WTC11 (cell line): ENCODE data around the gene LASP1.

ENCODE experiments used
- IRF2 ChIP-seq: sonication (generic); formaldehyde crosslinking; IDR thresholded peaks from 2 replicates; pipeline ENCODE4 v1.8.0; 2022; ENCODE audit warnings: low read depth, missing genetic modification reagents, borderline replicate concordance
- NFE2L1 ChIP-seq: sonication (generic); formaldehyde crosslinking; IDR thresholded peaks from 2 replicates; pipeline ENCODE4 v1.8.1; 2023; ENCODE audit warnings: missing genetic modification reagents
- NFYB ChIP-seq: sonication (generic); formaldehyde crosslinking; conservative IDR thresholded peaks from 2 replicates; pipeline ENCODE4 v1.8.0; 2022; ENCODE audit warnings: low read depth, missing genetic modification reagents
- NR3C1 ChIP-seq: sonication (generic); formaldehyde crosslinking; conservative IDR thresholded peaks from 2 replicates; pipeline ENCODE4 v1.8.1; 2023; ENCODE audit warnings: low read depth, mild to moderate bottlenecking, missing genetic modification reagents
- RELA ChIP-seq: sonication (generic); formaldehyde crosslinking; IDR thresholded peaks from 2 replicates; pipeline ENCODE4 v1.8.1; 2022; ENCODE audit warnings: missing genetic modification reagents, mild to moderate bottlenecking, borderline replicate concordance
- TEAD4 ChIP-seq: sonication (generic); formaldehyde crosslinking; IDR thresholded peaks from 2 replicates; pipeline ENCODE4 v1.8.0; 2022; ENCODE audit warnings: mild to moderate bottlenecking, missing genetic modification reagents
- ZNF138 ChIP-seq: sonication (generic); formaldehyde crosslinking; conservative IDR thresholded peaks from 2 replicates; pipeline ENCODE4 v1.8.1; 2022; ENCODE audit warnings: mild to moderate bottlenecking, moderate library complexity, missing genetic modification reagents
- ZSCAN18 ChIP-seq: fragments of 250-450 bp; sonication (Bioruptor Pico); IDR thresholded peaks from 2 replicates; pipeline ENCODE4 v2.1.2; 2022; ENCODE audit warnings: mild to moderate bottlenecking, moderate library complexity
- TF ChIP-seq, protein P1 (sequence below): sonication (generic); formaldehyde crosslinking; IDR thresholded peaks from 2 replicates; pipeline ENCODE4 v1.8.0; 2023; ENCODE audit warnings: mild to moderate bottlenecking, missing genetic modification reagents
- TF ChIP-seq, protein P2 (sequence below): sonication (generic); formaldehyde crosslinking; conservative IDR thresholded peaks from 2 replicates; pipeline ENCODE4 v1.8.1; 2023; ENCODE audit warnings: mild to moderate bottlenecking, low read depth, missing genetic modification reagents, moderate library complexity
- TF ChIP-seq, protein P3 (sequence below): fragments of 200-600 bp; IDR thresholded peaks from 2 replicates; pipeline ENCODE4 v1.8.0; 2022; ENCODE audit warnings: antibody characterized with exemption

GRCh38 chr17:38898291-38898679, 28.4 kb downstream of the LASP1 start:
- TF ChIP-seq, protein P1, sequence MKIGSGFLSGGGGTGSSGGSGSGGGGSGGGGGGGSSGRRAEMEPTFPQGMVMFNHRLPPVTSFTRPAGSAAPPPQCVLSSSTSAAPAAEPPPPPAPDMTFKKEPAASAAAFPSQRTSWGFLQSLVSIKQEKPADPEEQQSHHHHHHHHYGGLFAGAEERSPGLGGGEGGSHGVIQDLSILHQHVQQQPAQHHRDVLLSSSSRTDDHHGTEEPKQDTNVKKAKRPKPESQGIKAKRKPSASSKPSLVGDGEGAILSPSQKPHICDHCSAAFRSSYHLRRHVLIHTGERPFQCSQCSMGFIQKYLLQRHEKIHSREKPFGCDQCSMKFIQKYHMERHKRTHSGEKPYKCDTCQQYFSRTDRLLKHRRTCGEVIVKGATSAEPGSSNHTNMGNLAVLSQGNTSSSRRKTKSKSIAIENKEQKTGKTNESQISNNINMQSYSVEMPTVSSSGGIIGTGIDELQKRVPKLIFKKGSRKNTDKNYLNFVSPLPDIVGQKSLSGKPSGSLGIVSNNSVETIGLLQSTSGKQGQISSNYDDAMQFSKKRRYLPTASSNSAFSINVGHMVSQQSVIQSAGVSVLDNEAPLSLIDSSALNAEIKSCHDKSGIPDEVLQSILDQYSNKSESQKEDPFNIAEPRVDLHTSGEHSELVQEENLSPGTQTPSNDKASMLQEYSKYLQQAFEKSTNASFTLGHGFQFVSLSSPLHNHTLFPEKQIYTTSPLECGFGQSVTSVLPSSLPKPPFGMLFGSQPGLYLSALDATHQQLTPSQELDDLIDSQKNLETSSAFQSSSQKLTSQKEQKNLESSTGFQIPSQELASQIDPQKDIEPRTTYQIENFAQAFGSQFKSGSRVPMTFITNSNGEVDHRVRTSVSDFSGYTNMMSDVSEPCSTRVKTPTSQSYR (CRISPR knock-in tag), result no peak
- no peak for TF ChIP-seq ZSCAN18 (CRISPR knock-in tag)
- no peak for TF ChIP-seq NR3C1 (CRISPR knock-in tag)
- TF ChIP-seq, protein P2, sequence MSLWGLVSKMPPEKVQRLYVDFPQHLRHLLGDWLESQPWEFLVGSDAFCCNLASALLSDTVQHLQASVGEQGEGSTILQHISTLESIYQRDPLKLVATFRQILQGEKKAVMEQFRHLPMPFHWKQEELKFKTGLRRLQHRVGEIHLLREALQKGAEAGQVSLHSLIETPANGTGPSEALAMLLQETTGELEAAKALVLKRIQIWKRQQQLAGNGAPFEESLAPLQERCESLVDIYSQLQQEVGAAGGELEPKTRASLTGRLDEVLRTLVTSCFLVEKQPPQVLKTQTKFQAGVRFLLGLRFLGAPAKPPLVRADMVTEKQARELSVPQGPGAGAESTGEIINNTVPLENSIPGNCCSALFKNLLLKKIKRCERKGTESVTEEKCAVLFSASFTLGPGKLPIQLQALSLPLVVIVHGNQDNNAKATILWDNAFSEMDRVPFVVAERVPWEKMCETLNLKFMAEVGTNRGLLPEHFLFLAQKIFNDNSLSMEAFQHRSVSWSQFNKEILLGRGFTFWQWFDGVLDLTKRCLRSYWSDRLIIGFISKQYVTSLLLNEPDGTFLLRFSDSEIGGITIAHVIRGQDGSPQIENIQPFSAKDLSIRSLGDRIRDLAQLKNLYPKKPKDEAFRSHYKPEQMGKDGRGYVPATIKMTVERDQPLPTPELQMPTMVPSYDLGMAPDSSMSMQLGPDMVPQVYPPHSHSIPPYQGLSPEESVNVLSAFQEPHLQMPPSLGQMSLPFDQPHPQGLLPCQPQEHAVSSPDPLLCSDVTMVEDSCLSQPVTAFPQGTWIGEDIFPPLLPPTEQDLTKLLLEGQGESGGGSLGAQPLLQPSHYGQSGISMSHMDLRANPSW (CRISPR knock-in tag), result no peak
- TF ChIP-seq IRF2, result no peak
- no peak for TF ChIP-seq NFYB (CRISPR knock-in tag)
- TF ChIP-seq, protein P3, sequence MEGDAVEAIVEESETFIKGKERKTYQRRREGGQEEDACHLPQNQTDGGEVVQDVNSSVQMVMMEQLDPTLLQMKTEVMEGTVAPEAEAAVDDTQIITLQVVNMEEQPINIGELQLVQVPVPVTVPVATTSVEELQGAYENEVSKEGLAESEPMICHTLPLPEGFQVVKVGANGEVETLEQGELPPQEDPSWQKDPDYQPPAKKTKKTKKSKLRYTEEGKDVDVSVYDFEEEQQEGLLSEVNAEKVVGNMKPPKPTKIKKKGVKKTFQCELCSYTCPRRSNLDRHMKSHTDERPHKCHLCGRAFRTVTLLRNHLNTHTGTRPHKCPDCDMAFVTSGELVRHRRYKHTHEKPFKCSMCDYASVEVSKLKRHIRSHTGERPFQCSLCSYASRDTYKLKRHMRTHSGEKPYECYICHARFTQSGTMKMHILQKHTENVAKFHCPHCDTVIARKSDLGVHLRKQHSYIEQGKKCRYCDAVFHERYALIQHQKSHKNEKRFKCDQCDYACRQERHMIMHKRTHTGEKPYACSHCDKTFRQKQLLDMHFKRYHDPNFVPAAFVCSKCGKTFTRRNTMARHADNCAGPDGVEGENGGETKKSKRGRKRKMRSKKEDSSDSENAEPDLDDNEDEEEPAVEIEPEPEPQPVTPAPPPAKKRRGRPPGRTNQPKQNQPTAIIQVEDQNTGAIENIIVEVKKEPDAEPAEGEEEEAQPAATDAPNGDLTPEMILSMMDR, result no peak
- no peak for TF ChIP-seq ZNF138 (CRISPR knock-in tag)
- TF ChIP-seq NFE2L1, result no peak
- no peak for TF ChIP-seq TEAD4 (CRISPR knock-in tag)
- no peak for TF ChIP-seq RELA (CRISPR knock-in tag)
